WTC11 (cell line): ENCODE results near the gene GRID2.

Experiments used
- ELF4 ChIP-seq: sonication (generic); formaldehyde crosslinking; IDR thresholded peaks from 2 replicates; pipeline ENCODE4 v1.8.1; 2022; ENCODE audit warnings: low read depth, mild to moderate bottlenecking, moderate library complexity, missing genetic modification reagents
- SMAD4 ChIP-seq: sonication (generic); formaldehyde crosslinking; IDR thresholded peaks from 2 replicates; pipeline ENCODE4 v1.8.0; 2022; ENCODE audit warnings: mild to moderate bottlenecking, missing genetic modification reagents
- TF ChIP-seq, protein P1 (sequence below): fragments of 200-600 bp; IDR thresholded peaks from 2 replicates; pipeline ENCODE4 v1.8.0; 2022; ENCODE audit warnings: antibody characterized with exemption
- TF ChIP-seq, protein P2 (sequence below): sonication (generic); formaldehyde crosslinking; IDR thresholded peaks from 2 replicates; pipeline ENCODE4 v1.8.0; 2022; ENCODE audit warnings: mild to moderate bottlenecking, missing genetic modification reagents

DNA sequence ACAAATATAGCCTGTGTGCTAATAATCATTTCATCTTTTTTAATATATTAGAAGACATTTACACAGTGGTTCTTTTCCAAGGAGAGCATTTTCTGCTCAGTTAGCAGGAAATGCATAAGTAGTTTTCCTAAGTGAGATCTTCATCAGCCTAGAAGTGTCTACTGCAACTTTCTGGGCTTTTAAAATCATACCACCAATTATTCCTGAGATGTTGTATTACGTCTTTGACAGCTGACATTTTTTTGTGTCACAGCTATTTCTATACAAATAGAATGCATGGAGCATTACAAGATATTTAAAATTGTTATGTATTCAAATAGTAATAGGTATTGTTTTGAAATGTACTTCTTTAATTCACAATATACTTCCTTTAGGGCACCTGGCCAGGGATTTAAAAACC lies 158.0 kb downstream of the GRID2 start:
- no peak for TF ChIP-seq ELF4 (CRISPR knock-in tag)
- TF ChIP-seq, protein P1, sequence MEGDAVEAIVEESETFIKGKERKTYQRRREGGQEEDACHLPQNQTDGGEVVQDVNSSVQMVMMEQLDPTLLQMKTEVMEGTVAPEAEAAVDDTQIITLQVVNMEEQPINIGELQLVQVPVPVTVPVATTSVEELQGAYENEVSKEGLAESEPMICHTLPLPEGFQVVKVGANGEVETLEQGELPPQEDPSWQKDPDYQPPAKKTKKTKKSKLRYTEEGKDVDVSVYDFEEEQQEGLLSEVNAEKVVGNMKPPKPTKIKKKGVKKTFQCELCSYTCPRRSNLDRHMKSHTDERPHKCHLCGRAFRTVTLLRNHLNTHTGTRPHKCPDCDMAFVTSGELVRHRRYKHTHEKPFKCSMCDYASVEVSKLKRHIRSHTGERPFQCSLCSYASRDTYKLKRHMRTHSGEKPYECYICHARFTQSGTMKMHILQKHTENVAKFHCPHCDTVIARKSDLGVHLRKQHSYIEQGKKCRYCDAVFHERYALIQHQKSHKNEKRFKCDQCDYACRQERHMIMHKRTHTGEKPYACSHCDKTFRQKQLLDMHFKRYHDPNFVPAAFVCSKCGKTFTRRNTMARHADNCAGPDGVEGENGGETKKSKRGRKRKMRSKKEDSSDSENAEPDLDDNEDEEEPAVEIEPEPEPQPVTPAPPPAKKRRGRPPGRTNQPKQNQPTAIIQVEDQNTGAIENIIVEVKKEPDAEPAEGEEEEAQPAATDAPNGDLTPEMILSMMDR = no peak
- TF ChIP-seq SMAD4 (CRISPR knock-in tag) = no peak
- TF ChIP-seq, protein P2, sequence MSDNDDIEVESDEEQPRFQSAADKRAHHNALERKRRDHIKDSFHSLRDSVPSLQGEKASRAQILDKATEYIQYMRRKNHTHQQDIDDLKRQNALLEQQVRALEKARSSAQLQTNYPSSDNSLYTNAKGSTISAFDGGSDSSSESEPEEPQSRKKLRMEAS = no peak
